Tibial nerve (tissue), 3 donors: ENCODE data around the gene ATP6V0E2.

ENCODE experiments used
- POLR2A ChIP-seq, 2 donors: fragments of 450-650 bp; IDR thresholded peaks; one replicate each; pipeline ENCODE4 v1.6.1; 2017; ENCODE audit warnings: antibody characterized with exemption in 2 of 2, mild to moderate bottlenecking in 2 of 2, moderate library complexity in 2 of 2
- TF ChIP-seq, protein P1 (sequence below), 5 experiments: fragments of 200-600 bp in 3 of 5; fragments of 450-650 bp in 2 of 5; sonication (generic) in 3 of 5; IDR thresholded peaks; one replicate each; pipeline ENCODE4 v1.5.1; 2016 to 2019; ENCODE audit warnings: antibody characterized with exemption in 5 of 5, mild to moderate bottlenecking in 3 of 5, moderate library complexity in 2 of 5

DNA sequence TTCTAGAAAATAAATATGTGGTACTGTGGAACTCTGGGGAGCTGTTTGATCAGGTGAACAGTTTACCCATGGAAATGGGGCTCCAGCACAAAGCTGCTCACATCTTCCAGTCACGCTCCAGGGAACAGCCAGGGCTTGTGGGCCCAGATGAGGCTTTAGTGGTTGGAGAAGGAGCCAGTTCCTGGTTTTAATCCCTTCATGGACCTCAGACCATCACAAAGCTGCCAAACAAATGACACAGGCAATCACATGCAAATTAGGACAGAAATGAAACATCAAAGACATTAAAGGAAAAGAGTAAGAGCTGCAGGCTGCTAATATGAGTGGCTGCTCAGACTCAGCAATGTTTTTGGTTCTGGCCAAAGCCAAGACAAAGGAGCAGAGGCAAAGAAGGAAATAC is 2.2 kb upstream of the ATP6V0E2 start:
- no peak for TF ChIP-seq POLR2A (IDR thresholded peaks at IDR 0.05)
- TF ChIP-seq, protein P1, sequence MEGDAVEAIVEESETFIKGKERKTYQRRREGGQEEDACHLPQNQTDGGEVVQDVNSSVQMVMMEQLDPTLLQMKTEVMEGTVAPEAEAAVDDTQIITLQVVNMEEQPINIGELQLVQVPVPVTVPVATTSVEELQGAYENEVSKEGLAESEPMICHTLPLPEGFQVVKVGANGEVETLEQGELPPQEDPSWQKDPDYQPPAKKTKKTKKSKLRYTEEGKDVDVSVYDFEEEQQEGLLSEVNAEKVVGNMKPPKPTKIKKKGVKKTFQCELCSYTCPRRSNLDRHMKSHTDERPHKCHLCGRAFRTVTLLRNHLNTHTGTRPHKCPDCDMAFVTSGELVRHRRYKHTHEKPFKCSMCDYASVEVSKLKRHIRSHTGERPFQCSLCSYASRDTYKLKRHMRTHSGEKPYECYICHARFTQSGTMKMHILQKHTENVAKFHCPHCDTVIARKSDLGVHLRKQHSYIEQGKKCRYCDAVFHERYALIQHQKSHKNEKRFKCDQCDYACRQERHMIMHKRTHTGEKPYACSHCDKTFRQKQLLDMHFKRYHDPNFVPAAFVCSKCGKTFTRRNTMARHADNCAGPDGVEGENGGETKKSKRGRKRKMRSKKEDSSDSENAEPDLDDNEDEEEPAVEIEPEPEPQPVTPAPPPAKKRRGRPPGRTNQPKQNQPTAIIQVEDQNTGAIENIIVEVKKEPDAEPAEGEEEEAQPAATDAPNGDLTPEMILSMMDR (IDR thresholded peaks at IDR 0.05) = no peak
